K562 (cell line): ENCODE data around the gene OTOA. TPM values are rescaled to one million over a fixed set of nuclear protein-coding genes. Genes with fewer than 3 reads are reported as not detected.

Source experiments
- ATAC-seq: fragments of 200-7000 bp; cut with Tn5 transposase; 3 replicates; pipeline ENCODE4 v1.9.1; 2020; ENCODE audit warnings: moderate library complexity
- Bru-seq: library from RNA; stranded (reverse); fragments of 400-500 nt; gene quantifications from one replicate; lab custom pipeline; 2021; lab: Mats Ljungman, UMichigan
- BruChase-seq, 2 experiments: library from RNA; stranded (reverse); fragments of 400-500 nt; gene quantifications; one replicate each; lab custom pipeline; 2021; lab: Mats Ljungman, UMichigan
- BruUV-seq: library from RNA; stranded (reverse); fragments of 400-500 nt; replicated peaks from 2 replicates; lab custom pipeline; 2021; lab: Mats Ljungman, UMichigan
- CTCF ChIA-PET: fragments of 300-600 bp; formaldehyde crosslinking; extraction: SDS; loops from one replicate; lab custom pipeline; 2021; ENCODE audit warnings: low intra/inter-chr PET ratio; lab: Yijun Ruan, JAX
- POLR2A ChIA-PET: fragments of 300-600, 350-650 bp; sonication (Branson Sonifier 250); formaldehyde crosslinking; extraction: SDS; loops from one replicate; lab custom pipeline; 2021; ENCODE audit warnings: antibody characterized with exemption, inconsistent platforms; lab: Yijun Ruan, JAX
- DNase-seq, 4 experiments: peaks; one replicate each; pipeline versions ENCODE4 v3.0.0 to v3.0.0-alpha.2; 2011 to 2018; ENCODE audit warnings: low spot score in 3 of 4, mixed read lengths in 3 of 4; ENCODE audit errors: extremely low read depth in 1 of 4
- FAIRE-seq: peaks from 2 replicates; lab custom pipeline; 2011; peaks lifted over from hg19 to GRCh38; lab: Jason Lieb, UNC
- H2AFZ ChIP-seq: 2 replicates; pipeline ENCODE4 v1.6.0; 2011; ENCODE audit warnings: low read depth, low read length, control low read depth, inconsistent platforms
- H3K27ac ChIP-seq: fragments of 200-600 bp; 3 replicates; pipeline ENCODE4 v1.8.0; 2011; ENCODE audit warnings: low read depth, mild to moderate bottlenecking, control low read depth, inconsistent platforms, low read length, moderate library complexity, mixed read lengths; ENCODE audit errors: extremely low read depth
- H3K27me3 ChIP-seq, 2 experiments: fragments of 300-600 bp in 1 of 2; 2 replicates in 1 of 2; 3 replicates in 1 of 2; pipeline versions ENCODE4 v1.6.0 to v1.8.0; 2011; ENCODE audit warnings: inconsistent platforms in 2 of 2, low read length in 2 of 2, mild to moderate bottlenecking in 1 of 2, mixed read lengths in 1 of 2, moderate library complexity in 1 of 2; ENCODE audit not compliant: control insufficient read depth in 2 of 2, insufficient read depth in 2 of 2
- H3K36me3 ChIP-seq: fragments of 300-600 bp; 3 replicates; pipeline ENCODE4 v1.8.0; 2011; ENCODE audit warnings: mild to moderate bottlenecking, low read length, inconsistent platforms; ENCODE audit not compliant: control insufficient read depth, insufficient read depth
- H3K4me1 ChIP-seq, 2 experiments: fragments of 200-600 bp in 1 of 2; replicated peaks in 1 of 2; 2 replicates in 1 of 2; 3 replicates in 1 of 2; pipeline versions ENCODE4 v1.5.1 to v1.8.0; 2011; ENCODE audit warnings: inconsistent platforms in 2 of 2, low read length in 2 of 2, mild to moderate bottlenecking in 1 of 2, mixed read lengths in 1 of 2, moderate library complexity in 1 of 2; ENCODE audit not compliant: control insufficient read depth in 2 of 2, insufficient read depth in 2 of 2
- H3K4me2 ChIP-seq: 2 replicates; pipeline ENCODE4 v1.6.1; 2011; ENCODE audit warnings: low read length, control low read depth, inconsistent platforms, mixed read lengths; ENCODE audit not compliant: insufficient read depth
- H3K4me3 ChIP-seq: fragments of 200-600 bp; sonication (generic), shearing (Covaris generic); 2 replicates; pipeline ENCODE4 v1.5.1; 2016; ENCODE audit warnings: control low read depth, inconsistent platforms
- H3K79me2 ChIP-seq: fragments of 200-600 bp; 3 replicates; pipeline ENCODE4 v1.8.0; 2011; ENCODE audit warnings: low read length, inconsistent platforms; ENCODE audit not compliant: control insufficient read depth, insufficient read depth
- H3K9ac ChIP-seq, 2 experiments: 2 replicates each; pipeline versions ENCODE4 v1.6.0 to v1.6.1; 2011; ENCODE audit warnings: low read depth in 2 of 2, low read length in 2 of 2, control low read depth in 1 of 2, inconsistent platforms in 1 of 2, mild to moderate bottlenecking in 1 of 2, mixed read lengths in 1 of 2; ENCODE audit not compliant: insufficient read depth in 1 of 2
- H3K9me1 ChIP-seq: one replicate; pipeline ENCODE4 v1.6.0; 2011; ENCODE audit warnings: inconsistent platforms, mild to moderate bottlenecking, low read length, moderate library complexity; ENCODE audit not compliant: control insufficient read depth, insufficient read depth
- H3K9me3 ChIP-seq: replicated peaks from 2 replicates; pipeline ENCODE4 v1.5.1; 2011; ENCODE audit warnings: low read depth, low read length, inconsistent platforms; ENCODE audit not compliant: control insufficient read depth, insufficient read depth
- H4K20me1 ChIP-seq: replicated peaks from 2 replicates; pipeline ENCODE4 v1.6.1; 2011; ENCODE audit warnings: low read length, inconsistent platforms, mixed read lengths; ENCODE audit not compliant: control insufficient read depth, insufficient read depth
- KAT7 ChIP-seq: sonication (generic); formaldehyde crosslinking; IDR thresholded peaks from 2 replicates; pipeline ENCODE4 v1.8.0; 2022; ENCODE audit warnings: missing genetic modification reagents, mild to moderate bottlenecking, borderline replicate concordance
- MYBL2 ChIP-seq, 2 experiments: fragments of 450-650 bp in 1 of 2; sonication (generic) in 1 of 2; formaldehyde crosslinking in 1 of 2; IDR thresholded peaks; 2 replicates each; pipeline versions ENCODE4 v1.6.1 to v1.8.1; 2017 to 2022; ENCODE audit warnings: borderline replicate concordance in 1 of 2, inconsistent platforms in 1 of 2, low read depth in 1 of 2, mild to moderate bottlenecking in 1 of 2, missing genetic modification reagents in 1 of 2, moderate library complexity in 1 of 2
- PHF20 ChIP-seq: fragments of 450-650 bp; IDR thresholded peaks from 2 replicates; pipeline ENCODE4 v1.6.1; 2018; ENCODE audit not compliant: partially characterized antibody
- POLR2AphosphoS5 ChIP-seq: IDR thresholded peaks from 2 replicates; pipeline ENCODE4 v1.6.1; 2011; ENCODE audit warnings: mild to moderate bottlenecking, low read depth, low read length, moderate library complexity; ENCODE audit not compliant: control insufficient read depth, insufficient read depth
- RBM25 ChIP-seq: fragments of 200-400 bp; formaldehyde crosslinking; IDR thresholded peaks from 2 replicates; pipeline ENCODE4 v1.6.1; 2018; ENCODE audit warnings: low read length, low read depth, moderate library complexity; ENCODE audit not compliant: severe bottlenecking
- RCOR1 ChIP-seq, 2 experiments: IDR thresholded peaks; 2 replicates each; pipeline ENCODE4 v1.6.1; 2012; ENCODE audit warnings: low read depth in 2 of 2, low read length in 2 of 2, borderline replicate concordance in 1 of 2, improper control_type of control experiment in 1 of 2
- RREB1 ChIP-seq: fragments of 250-450 bp; sonication (Bioruptor Pico); IDR thresholded peaks from 2 replicates; pipeline ENCODE4 v1.4.0; 2020
- TFAM ChIP-seq: fragments of 250-450 bp; sonication (Bioruptor Pico); conservative IDR thresholded peaks from 2 replicates; pipeline ENCODE4 v1.5.0; 2021; ENCODE audit warnings: mild to moderate bottlenecking, moderate library complexity
- YBX1 ChIP-seq: fragments of 450-650 bp; IDR thresholded peaks from 2 replicates; pipeline ENCODE4 v1.7.1; 2016; ENCODE audit warnings: mild to moderate bottlenecking
- ZNF24 ChIP-seq: fragments of 450-650 bp; IDR thresholded peaks from 2 replicates; pipeline ENCODE4 v1.6.1; 2016
- WGBS: fragments of 100-300 bp; shearing (Covaris generic); methylation state at CpG from one replicate; pipeline ENCODE4 v1.1.6; 2016; ENCODE audit warnings: low coverage, mixed read lengths; ENCODE audit not compliant: insufficient coverage; ENCODE audit errors: missing lambda C conversion rate; 5-methylcytosine and 5-hydroxymethylcytosine counted together
- in situ Hi-C: fragments of 300-500 bp; cut with MboI; formaldehyde crosslinking; loops from 4 replicates; pipeline ENCODE4 v1.15.0; 2018; ENCODE audit warnings: inconsistent platforms, mixed read lengths
- intact Hi-C: fragments of 100-400 bp; cut with micrococcal nuclease; formaldehyde crosslinking; loops from 2 replicates; pipeline ENCODE4 v1.14.2; 2022
- long read RNA-seq, 3 experiments: library from polyadenylated mRNA in 2 of 3; library from RNA in 1 of 3; unstranded in 2 of 3; stranded (forward) in 1 of 3; transcript quantifications; one replicate each; pipeline ENCODE4 v2.0.0, GENCODE V29; 2019 to 2022
- polyA minus RNA-seq, 3 experiments: library from RNA; depleted of rRNA, polyadenylated mRNA; stranded (reverse); fragments of >200 nt; gene quantifications; 2 replicates each; pipeline ENCODE4 v1.2.3, GENCODE V29; 2011
- polyA plus RNA-seq, 8 experiments: library from polyadenylated mRNA; depleted of rRNA in 4 of 8; stranded (reverse) in 5 of 8; unstranded in 3 of 8; fragments of >200 nt; fragmentation: Nextera tagmentation in 2 of 8; fragmentation: Illumina TruSeq in 1 of 8; extraction: Ambion mirVana in 2 of 8; extraction: Trizol in 1 of 8; gene quantifications; 2 replicates each; pipeline versions ENCODE4 v1.2.1 to v1.2.3, GENCODE V29; 2011 to 2014; ENCODE audit warnings: inconsistent platforms in 1 of 8, missing spikeins in 1 of 8
- total RNA-seq, 7 experiments: library from RNA; depleted of rRNA in 6 of 7; stranded (reverse); fragments of >200 nt in 6 of 7; fragmentation: Illumina TruSeq in 2 of 7; extraction: Trizol in 2 of 7; gene quantifications; 2 replicates each; pipeline versions ENCODE4 v1.2.1 to v1.2.3, GENCODE V29; 2011 to 2021; ENCODE audit warnings: low replicate concordance in 1 of 7

OTOA gene
- not detected in 2 replicates for total RNA-seq (2011; cell fraction: chromatin; rRNA removed; ENCODE audit: low replicate concordance)
- total RNA-seq (2011; cell fraction: nucleolus; rRNA removed): not detected in 2 replicates
- total RNA-seq (2011; cell fraction: nucleoplasm; rRNA removed): 0.15 TPM in 1 of 2 replicates, not detected in the other
- total RNA-seq (2014; rRNA removed) (not detected in 2 replicates), total RNA-seq (2014; rRNA removed; fragmentation: Illumina TruSeq; extraction: Trizol) (not detected in 2 replicates), total RNA-seq (2015; rRNA removed; fragmentation: Illumina TruSeq; extraction: Trizol) (not detected in 2 replicates), total RNA-seq (2021) (not detected in 2 replicates), polyA plus RNA-seq (2011; rRNA removed) (0.03 and 0.04 TPM in 2 replicates), polyA plus RNA-seq (2014; fragmentation: Illumina TruSeq; extraction: Trizol) (not detected in 2 replicates), polyA plus RNA-seq (2014; fragmentation: Nextera tagmentation; extraction: Ambion mirVana) (not detected), polyA plus RNA-seq (2014; rRNA removed) (not detected in 2 replicates), polyA minus RNA-seq (2011; rRNA and poly(A)+ RNA removed) (not detected in 2 replicates), Bru-seq, nascent RNA (percentile 10 among the genes with signal in this experiment), BruChase-seq, experiment 1, labeled RNA remaining after a 2-hour chase (percentile 19 among the genes with signal in this experiment), BruChase-seq, experiment 2, labeled RNA remaining after a 6-hour chase (percentile 17 among the genes with signal in this experiment)
- not detected in 2 replicates for polyA plus RNA-seq (2011; cell fraction: cytosol; rRNA removed)
- polyA plus RNA-seq (2011; cell fraction: nucleus; rRNA removed): 0.08 and 0.11 TPM in 2 replicates
- polyA plus RNA-seq (2012): not detected in 2 replicates
- polyA minus RNA-seq (2011; cell fraction: cytosol; rRNA and poly(A)+ RNA removed): not detected in 2 replicates
- not detected in 2 replicates for polyA minus RNA-seq (2011; cell fraction: nucleus; rRNA and poly(A)+ RNA removed)
- long read RNA-seq, experiment 1: 0 reads
- long read RNA-seq, experiment 2: 0 reads
- long read RNA-seq, experiment 3: 0 reads

DNA sequence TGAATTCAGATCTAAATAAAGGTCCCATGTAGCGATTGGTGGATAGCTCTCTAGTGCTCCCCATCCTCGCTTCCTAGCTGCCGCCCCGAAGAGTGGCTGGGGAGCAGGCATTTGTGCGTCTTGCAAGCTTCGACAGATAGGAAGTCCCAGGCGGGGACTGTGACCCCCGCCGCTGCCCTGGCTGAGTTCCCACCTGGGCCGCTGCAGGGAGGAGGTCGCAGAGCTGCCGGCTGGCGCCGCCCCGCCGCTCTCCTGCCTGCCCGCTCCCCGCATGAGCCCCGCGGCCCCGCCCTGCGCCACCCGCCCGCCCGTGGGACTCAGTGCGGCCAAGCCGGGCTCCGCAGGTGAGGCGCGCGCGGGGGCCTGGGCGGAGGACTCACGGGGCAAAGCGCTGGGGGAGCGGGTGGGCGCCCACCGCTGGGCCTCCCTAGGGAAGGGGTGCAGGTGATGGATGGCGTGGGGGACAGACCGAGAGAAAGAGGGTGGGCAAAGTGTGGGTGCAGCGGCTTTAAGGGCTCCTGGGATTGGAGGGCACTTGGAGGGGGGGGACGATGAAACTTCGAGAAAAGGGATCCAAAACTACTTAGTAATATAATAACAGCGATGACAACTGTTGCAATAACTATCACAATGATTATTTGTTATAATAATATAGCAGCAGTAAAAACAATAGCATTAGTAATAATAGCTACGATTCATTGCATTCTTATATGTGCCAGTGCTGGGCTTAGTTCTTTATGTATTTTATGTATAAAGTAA, at the start of gene OTOA:
Gene OTOA (plus strand): TSS at position 80 of the 759 bp plus-strand sequence. CDS start 14,547 bp downstream, outside the sequence.
- 20% methylated on average over 26 of the region's 45 CpGs for WGBS
- H3K79me2 ChIP-seq: no peaks in the 10 kb centered on the region
- H3K27ac ChIP-seq: no peak within 1 kb of the TSS
- DNase-seq: peak in 1 of 4 experiments; percentile 24
- no peaks in the 10 kb centered on the region for H3K9me3 ChIP-seq
- H3K27me3 ChIP-seq: peaks cover 3 to 10% of the 10 kb centered on the region in 2 experiments; a peak in 4 of 5 replicates
- in situ Hi-C loops: no loop called here
- intact Hi-C loops: no loop called here
- H3K36me3 ChIP-seq: no peaks in the 10 kb centered on the region
- FAIRE-seq: no peak
- no peak within 1 kb of the TSS for H3K9ac ChIP-seq
- H2AFZ ChIP-seq: no peak within 1 kb of the TSS
- H3K4me3 ChIP-seq: no peak within 1 kb of the TSS
- H3K9me1 ChIP-seq: no peaks in the 10 kb centered on the region
- peak; percentile 71 for ATAC-seq
- no peak within 1 kb of the TSS for H3K4me2 ChIP-seq
- H4K20me1 ChIP-seq: no peaks in the 10 kb centered on the region
- CTCF ChIA-PET: no interaction called here
- no TSS peak for BruUV-seq
- peaks cover 0 to 8% of the 10 kb centered on the region in 2 experiments; a peak in 3 of 5 replicates for H3K4me1 ChIP-seq
- POLR2A ChIA-PET: no interaction called here
- TF ChIP-seq PHF20: no peak
- no peak for TF ChIP-seq KAT7 (CRISPR knock-in tag)
- TF ChIP-seq TFAM (CRISPR knock-in tag): no peak
- TF ChIP-seq POLR2AphosphoS5: no peak
- TF ChIP-seq RCOR1 (IDR thresholded peaks at IDR 0.05; ENCODE audit: borderline replicate concordance in 1 of 2, low read depth in 2 of 2, low read length in 2 of 2): no peak
- TF ChIP-seq YBX1: no peak
- no peak for TF ChIP-seq MYBL2 (IDR thresholded peaks at IDR 0.05; ENCODE audit: low read depth)
- no peak for TF ChIP-seq MYBL2 (CRISPR knock-in tag; IDR thresholded peaks at IDR 0.05; ENCODE audit: borderline replicate concordance)
- no peak for TF ChIP-seq RREB1 (CRISPR knock-in tag)
- TF ChIP-seq ZNF24: no peak
- no peak for TF ChIP-seq RBM25
